Measurements from ENCODE around the gene MUS81.

MUS81 gene

DNA sequence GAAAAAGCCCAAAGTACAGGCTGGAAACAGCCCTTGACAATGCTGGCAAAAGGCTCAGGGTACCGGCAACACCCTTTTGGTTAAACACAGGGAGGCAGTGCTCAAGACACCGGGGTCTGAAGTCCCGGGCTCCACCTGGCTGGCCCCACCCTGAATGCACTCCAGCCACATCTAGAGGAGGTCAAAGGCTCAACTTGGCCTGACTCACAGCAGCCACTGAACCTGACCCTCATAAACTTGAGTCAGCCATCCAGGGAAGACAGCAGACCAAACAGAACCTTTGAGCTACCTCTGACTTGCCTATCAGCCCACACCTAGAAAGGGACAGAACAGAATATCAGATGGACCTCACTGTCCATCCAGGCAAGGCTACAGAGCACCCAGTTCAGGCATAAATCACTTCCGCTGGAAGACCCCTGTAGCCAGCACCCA is 6.1 kb upstream of the MUS81 start:
- H4K20me1 ChIP-seq (ENCODE audit: low read depth, low read length) = peaks cover 16% of the 10 kb centered on the region

GRCh38 chr11:65854852-65855837 is 5.1 kb upstream of the MUS81 start:
- peaks cover 24% of the 10 kb centered on the region for H3K36me3 ChIP-seq (ENCODE audit: low read length)
- no peaks in the 10 kb centered on the region for H3K9me3 ChIP-seq (ENCODE audit: insufficient read depth, low read length)
- H3K4me2 ChIP-seq (ENCODE audit: low read depth, low read length, poor library complexity, severe bottlenecking) = no peak overlapping the region
- no peak overlapping the region for H2AFZ ChIP-seq (ENCODE audit: low read depth, low read length, severe bottlenecking)
- H3K79me2 ChIP-seq (ENCODE audit: insufficient read depth, low read length) = peaks cover 28% of the 10 kb centered on the region
- H3F3A ChIP-seq (ENCODE audit: insufficient read depth) = peaks cover 34% of the 10 kb centered on the region
- H3K9me2 ChIP-seq (replicated peaks; ENCODE audit: insufficient read depth, low read length) = no peaks in the 10 kb centered on the region
- H3K9ac ChIP-seq (ENCODE audit: low read length) = no peak overlapping the region
- no peak overlapping the region for H3K27ac ChIP-seq (ENCODE audit: low read depth, low read length)
- no peak for TF ChIP-seq EZH2phosphoT487 (conservative IDR thresholded peaks at IDR 0.05; ENCODE audit: low read length)
- TF ChIP-seq, protein P1, sequence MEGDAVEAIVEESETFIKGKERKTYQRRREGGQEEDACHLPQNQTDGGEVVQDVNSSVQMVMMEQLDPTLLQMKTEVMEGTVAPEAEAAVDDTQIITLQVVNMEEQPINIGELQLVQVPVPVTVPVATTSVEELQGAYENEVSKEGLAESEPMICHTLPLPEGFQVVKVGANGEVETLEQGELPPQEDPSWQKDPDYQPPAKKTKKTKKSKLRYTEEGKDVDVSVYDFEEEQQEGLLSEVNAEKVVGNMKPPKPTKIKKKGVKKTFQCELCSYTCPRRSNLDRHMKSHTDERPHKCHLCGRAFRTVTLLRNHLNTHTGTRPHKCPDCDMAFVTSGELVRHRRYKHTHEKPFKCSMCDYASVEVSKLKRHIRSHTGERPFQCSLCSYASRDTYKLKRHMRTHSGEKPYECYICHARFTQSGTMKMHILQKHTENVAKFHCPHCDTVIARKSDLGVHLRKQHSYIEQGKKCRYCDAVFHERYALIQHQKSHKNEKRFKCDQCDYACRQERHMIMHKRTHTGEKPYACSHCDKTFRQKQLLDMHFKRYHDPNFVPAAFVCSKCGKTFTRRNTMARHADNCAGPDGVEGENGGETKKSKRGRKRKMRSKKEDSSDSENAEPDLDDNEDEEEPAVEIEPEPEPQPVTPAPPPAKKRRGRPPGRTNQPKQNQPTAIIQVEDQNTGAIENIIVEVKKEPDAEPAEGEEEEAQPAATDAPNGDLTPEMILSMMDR (IDR thresholded peaks at IDR 0.05; ENCODE audit: insufficient read depth, low read length, poor library complexity, severe bottlenecking) = no peak
- H3K27me3 ChIP-seq (ENCODE audit: low read length) = no peaks in the 10 kb centered on the region
- no peak overlapping the region for H3K4me3 ChIP-seq (ENCODE audit: insufficient read depth, low read length, poor library complexity, severe bottlenecking)
- H4K20me1 ChIP-seq (ENCODE audit: low read depth, low read length) = peaks cover 16% of the 10 kb centered on the region

More for the DNA sequence above, 6.1 kb upstream of the MUS81 start:
- Histone ChIP-seq H3K27ac (ENCODE audit: low read depth, low read length) (no peak overlapping the region), H3F3A (ENCODE audit: insufficient read depth) (peaks cover 34% of the 10 kb centered on the region), H3K9me3 (ENCODE audit: insufficient read depth, low read length) (no peaks in the 10 kb centered on the region), H3K79me2 (ENCODE audit: insufficient read depth, low read length) (peaks cover 28% of the 10 kb centered on the region), H3K4me2 (ENCODE audit: low read depth, low read length, poor library complexity, severe bottlenecking) (no peak overlapping the region), H3K9ac (ENCODE audit: low read length) (no peak overlapping the region), H3K4me3 (ENCODE audit: insufficient read depth, low read length, poor library complexity, severe bottlenecking) (no peak overlapping the region), H2AFZ (ENCODE audit: low read depth, low read length, severe bottlenecking) (no peak overlapping the region), H3K27me3 (ENCODE audit: low read length) (no peaks in the 10 kb centered on the region), H3K9me2 (replicated peaks; ENCODE audit: insufficient read depth, low read length) (no peaks in the 10 kb centered on the region), H3K36me3 (ENCODE audit: low read length) (peaks cover 24% of the 10 kb centered on the region)
- no peak for TF ChIP-seq EZH2phosphoT487 (conservative IDR thresholded peaks at IDR 0.05; ENCODE audit: low read length)
- TF ChIP-seq, protein P1 (IDR thresholded peaks at IDR 0.05; ENCODE audit: insufficient read depth, low read length, poor library complexity, severe bottlenecking) = no peak

DNA sequence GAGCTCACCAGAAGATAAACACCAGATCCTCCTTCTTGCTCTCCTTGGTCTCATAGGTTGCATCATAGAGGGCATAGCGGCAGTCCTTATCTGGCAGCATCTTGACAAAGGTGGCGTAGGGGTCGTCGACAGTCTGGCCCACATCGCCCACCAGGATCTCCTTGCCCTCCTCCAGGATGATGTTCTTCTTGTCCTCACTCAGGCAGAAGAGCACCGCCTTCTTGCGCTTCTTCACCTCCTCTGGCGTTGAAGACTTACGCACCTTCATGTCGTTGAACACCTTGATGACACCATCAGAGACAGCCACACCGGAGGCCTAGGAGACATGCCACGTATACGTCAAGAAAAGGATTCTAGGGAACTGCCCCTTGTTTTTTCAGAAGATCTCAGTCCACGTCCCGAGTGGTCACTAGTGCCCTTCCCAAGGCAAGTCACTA is 4.3 kb upstream of the MUS81 start:
- Histone ChIP-seq H3K4me2 (ENCODE audit: low read depth, low read length, poor library complexity, severe bottlenecking) (peak overlapping the region; percentile 86), H3K9me3 (ENCODE audit: insufficient read depth, low read length) (no peaks in the 10 kb centered on the region), H3K36me3 (ENCODE audit: low read length) (peaks cover 24% of the 10 kb centered on the region), H3K79me2 (ENCODE audit: insufficient read depth, low read length) (peaks cover 31% of the 10 kb centered on the region), H3K4me3 (ENCODE audit: insufficient read depth, low read length, poor library complexity, severe bottlenecking) (peak overlapping the region; percentile 66), H3F3A (ENCODE audit: insufficient read depth) (peaks cover 34% of the 10 kb centered on the region), H2AFZ (ENCODE audit: low read depth, low read length, severe bottlenecking) (no peak overlapping the region), H4K20me1 (ENCODE audit: low read depth, low read length) (peaks cover 16% of the 10 kb centered on the region), H3K9me2 (replicated peaks; ENCODE audit: insufficient read depth, low read length) (no peaks in the 10 kb centered on the region), H3K9ac (ENCODE audit: low read length) (peak overlapping the region; percentile 97), H3K27me3 (ENCODE audit: low read length) (no peaks in the 10 kb centered on the region), H3K27ac (ENCODE audit: low read depth, low read length) (no peak overlapping the region)
- TF ChIP-seq, protein P1 (IDR thresholded peaks at IDR 0.05; ENCODE audit: insufficient read depth, low read length, poor library complexity, severe bottlenecking) = no peak
- no peak for TF ChIP-seq EZH2phosphoT487 (conservative IDR thresholded peaks at IDR 0.05; ENCODE audit: low read length)
